H1 (cell line): ENCODE results near the gene STARD13.

ENCODE experiments used
- CEBPB ChIP-seq: IDR thresholded peaks from 2 replicates; pipeline ENCODE4 v1.6.1; 2012; ENCODE audit warnings: low read depth, low read length
- EZH2 ChIP-seq: fragments of 200-600 bp; sonication (generic); IDR thresholded peaks from 2 replicates; pipeline ENCODE4 v1.7.1; 2012; ENCODE audit warnings: low read depth, mild to moderate bottlenecking, moderate library complexity, low read length, inconsistent platforms; ENCODE audit not compliant: severe bottlenecking
- HDAC2 ChIP-seq, 2 experiments: fragments of 300-600 bp in 1 of 2; sonication (generic) in 1 of 2; IDR thresholded peaks; 2 replicates each; pipeline ENCODE4 v1.6.1; 2011 to 2012; ENCODE audit warnings: low read depth in 2 of 2, low read length in 2 of 2, mild to moderate bottlenecking in 2 of 2, moderate library complexity in 2 of 2, borderline replicate concordance in 1 of 2, inconsistent platforms in 1 of 2
- JUN ChIP-seq: IDR thresholded peaks from 2 replicates; pipeline ENCODE4 v1.6.1; 2011; ENCODE audit warnings: low read depth, mild to moderate bottlenecking, improper control_type of control experiment, low read length
- MAFK ChIP-seq: IDR thresholded peaks from 2 replicates; pipeline ENCODE4 v1.6.1; 2012; ENCODE audit warnings: low read depth, mild to moderate bottlenecking, improper control_type of control experiment, low read length
- POLR2A ChIP-seq, 2 experiments: IDR thresholded peaks; 1 replicate in 1 of 2; 2 replicates in 1 of 2; pipeline ENCODE4 v1.6.1; 2011; ENCODE audit warnings: low read depth in 2 of 2, low read length in 2 of 2, mild to moderate bottlenecking in 2 of 2; ENCODE audit errors: control extremely low read depth in 1 of 2
- POLR2AphosphoS5 ChIP-seq: IDR thresholded peaks from 2 replicates; pipeline ENCODE4 v1.6.1; 2011; ENCODE audit warnings: low read depth, low read length
- RFX5 ChIP-seq: IDR thresholded peaks from 2 replicates; pipeline ENCODE4 v1.6.1; 2011; ENCODE audit warnings: low read depth, low read length, improper control_type of control experiment, borderline replicate concordance
- SIN3A ChIP-seq, 2 experiments: IDR thresholded peaks in 1 of 2; conservative IDR thresholded peaks in 1 of 2; 2 replicates each; pipeline ENCODE4 v1.6.1; 2011 to 2012; ENCODE audit warnings: low read length in 2 of 2, improper control_type of control experiment in 1 of 2, low read depth in 1 of 2, mild to moderate bottlenecking in 1 of 2
- SP2 ChIP-seq: IDR thresholded peaks from 2 replicates; pipeline ENCODE4 v1.6.1; 2012; ENCODE audit warnings: mild to moderate bottlenecking, low read length, inconsistent platforms
- YY1 ChIP-seq: IDR thresholded peaks from 2 replicates; pipeline ENCODE4 v1.6.1; 2011; ENCODE audit warnings: low read depth, mild to moderate bottlenecking, low read length
- ZNF274 ChIP-seq: IDR thresholded peaks from 2 replicates; pipeline ENCODE4 v1.7.0; 2012; ENCODE audit warnings: low read length, borderline replicate concordance; ENCODE audit errors: extremely low read depth
- TF ChIP-seq, protein P1 (sequence below), 3 experiments: IDR thresholded peaks; 1 replicate in 2 of 3; 2 replicates in 1 of 3; pipeline versions ENCODE4 v1.5.1 to v1.6.1; 2011; ENCODE audit warnings: low read length in 3 of 3, mild to moderate bottlenecking in 3 of 3, inconsistent platforms in 2 of 3, low read depth in 1 of 3, moderate library complexity in 1 of 3; ENCODE audit not compliant: insufficient read depth in 1 of 3; ENCODE audit errors: control extremely low read depth in 1 of 3

DNA sequence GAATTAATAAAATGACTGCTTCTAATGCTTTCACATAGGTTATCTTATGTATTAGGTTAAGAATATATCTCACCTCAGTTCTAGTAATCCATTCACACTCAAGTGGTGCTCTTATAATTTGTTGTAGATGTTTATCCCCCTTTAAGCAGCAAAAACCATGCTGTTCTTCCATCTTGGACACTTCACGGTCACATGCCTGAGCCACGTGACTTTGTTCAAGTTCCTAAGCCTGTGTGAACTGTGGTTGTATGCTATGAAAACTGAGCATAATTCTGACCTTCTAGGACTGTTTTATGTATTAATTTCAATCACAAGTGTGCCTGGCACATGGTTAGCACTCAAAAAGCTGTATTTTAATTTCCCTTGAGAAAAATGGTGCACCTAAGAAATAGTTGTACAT lies 41.2 kb upstream of the STARD13 start:
- TF ChIP-seq EZH2 (no peak), POLR2AphosphoS5 (no peak), POLR2A (IDR thresholded peaks at IDR 0.05; ENCODE audit: control extremely low read depth in 1 of 2, low read depth in 2 of 2, low read length in 2 of 2) (no peak), RFX5 (no peak), SP2 (no peak), MAFK (no peak), YY1 (no peak), ZNF274 (no peak), SIN3A (conservative IDR thresholded peaks at IDR 0.05 in 1 of 2, IDR thresholded peaks at IDR 0.05 in 1 of 2; ENCODE audit: low read depth in 1 of 2, low read length in 2 of 2) (no peak), HDAC2 (IDR thresholded peaks at IDR 0.05; ENCODE audit: borderline replicate concordance in 1 of 2, low read depth in 2 of 2, low read length in 2 of 2) (no peak), CEBPB (no peak), JUN (no peak)
- TF ChIP-seq, protein P1, sequence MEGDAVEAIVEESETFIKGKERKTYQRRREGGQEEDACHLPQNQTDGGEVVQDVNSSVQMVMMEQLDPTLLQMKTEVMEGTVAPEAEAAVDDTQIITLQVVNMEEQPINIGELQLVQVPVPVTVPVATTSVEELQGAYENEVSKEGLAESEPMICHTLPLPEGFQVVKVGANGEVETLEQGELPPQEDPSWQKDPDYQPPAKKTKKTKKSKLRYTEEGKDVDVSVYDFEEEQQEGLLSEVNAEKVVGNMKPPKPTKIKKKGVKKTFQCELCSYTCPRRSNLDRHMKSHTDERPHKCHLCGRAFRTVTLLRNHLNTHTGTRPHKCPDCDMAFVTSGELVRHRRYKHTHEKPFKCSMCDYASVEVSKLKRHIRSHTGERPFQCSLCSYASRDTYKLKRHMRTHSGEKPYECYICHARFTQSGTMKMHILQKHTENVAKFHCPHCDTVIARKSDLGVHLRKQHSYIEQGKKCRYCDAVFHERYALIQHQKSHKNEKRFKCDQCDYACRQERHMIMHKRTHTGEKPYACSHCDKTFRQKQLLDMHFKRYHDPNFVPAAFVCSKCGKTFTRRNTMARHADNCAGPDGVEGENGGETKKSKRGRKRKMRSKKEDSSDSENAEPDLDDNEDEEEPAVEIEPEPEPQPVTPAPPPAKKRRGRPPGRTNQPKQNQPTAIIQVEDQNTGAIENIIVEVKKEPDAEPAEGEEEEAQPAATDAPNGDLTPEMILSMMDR (IDR thresholded peaks at IDR 0.05; ENCODE audit: control extremely low read depth in 1 of 3, insufficient read depth in 1 of 3, low read depth in 1 of 3, low read length in 3 of 3), result no peak
